AG04450 (cell line): ENCODE results near the gene LRRC8B. TPM values are rescaled to one million over a fixed set of nuclear protein-coding genes. Genes with fewer than 3 reads are reported as not detected.

ENCODE experiments used
- CTCF ChIA-PET: fragments of 300-600, 350-600 bp; formaldehyde crosslinking; extraction: SDS; loops from one replicate; lab custom pipeline; 2022; ENCODE audit warnings: antibody characterized with exemption, inconsistent platforms; lab: Charles Lee
- POLR2A ChIA-PET: fragments of 350-600 bp; formaldehyde crosslinking; extraction: SDS; loops from one replicate; lab custom pipeline; 2021; ENCODE audit warnings: antibody characterized with exemption, inconsistent platforms; lab: Yijun Ruan, JAX
- DNase-seq: peaks from one replicate; pipeline ENCODE4 v3.0.0-alpha.2; 2011; ENCODE audit warnings: low read depth, low spot score
- H3K27ac ChIP-seq: one replicate; pipeline ENCODE4 v1.5.1; 2012; ENCODE audit warnings: low read depth, low read length, control low read depth
- H3K27me3 ChIP-seq: one replicate; pipeline ENCODE4 v1.6.0; 2012; ENCODE audit warnings: low read length; ENCODE audit not compliant: control insufficient read depth, insufficient read depth
- H3K4me3 ChIP-seq: 2 replicates; pipeline ENCODE4 v1.5.1; 2011; ENCODE audit warnings: mild to moderate bottlenecking, low read depth, low read length, control low read depth
- H3K9me3 ChIP-seq: 2 replicates; pipeline ENCODE4 v1.5.1; 2012; ENCODE audit warnings: low read length; ENCODE audit not compliant: control insufficient read depth, insufficient read depth
- polyA plus RNA-seq: library from polyadenylated mRNA; depleted of rRNA; stranded (reverse); fragments of >200 nt; gene quantifications from 2 replicates; pipeline ENCODE4 v1.2.3, GENCODE V29; 2011
- TF ChIP-seq, protein P1 (sequence below): IDR thresholded peaks from 2 replicates; pipeline ENCODE4 v1.5.1; 2011; ENCODE audit warnings: low read depth, low read length, control low read depth, inconsistent platforms

Gene LRRC8B
- polyA plus RNA-seq, 1 experiment: 1.6 TPM

- POLR2A ChIA-PET: no interaction called here
- Histone ChIP-seq H3K9me3 (no peaks in the 10 kb centered on the region), H3K4me3 (no peak overlapping the region), H3K27me3 (no peaks in the 10 kb centered on the region), H3K27ac (no peak overlapping the region)
- TF ChIP-seq, protein P1, sequence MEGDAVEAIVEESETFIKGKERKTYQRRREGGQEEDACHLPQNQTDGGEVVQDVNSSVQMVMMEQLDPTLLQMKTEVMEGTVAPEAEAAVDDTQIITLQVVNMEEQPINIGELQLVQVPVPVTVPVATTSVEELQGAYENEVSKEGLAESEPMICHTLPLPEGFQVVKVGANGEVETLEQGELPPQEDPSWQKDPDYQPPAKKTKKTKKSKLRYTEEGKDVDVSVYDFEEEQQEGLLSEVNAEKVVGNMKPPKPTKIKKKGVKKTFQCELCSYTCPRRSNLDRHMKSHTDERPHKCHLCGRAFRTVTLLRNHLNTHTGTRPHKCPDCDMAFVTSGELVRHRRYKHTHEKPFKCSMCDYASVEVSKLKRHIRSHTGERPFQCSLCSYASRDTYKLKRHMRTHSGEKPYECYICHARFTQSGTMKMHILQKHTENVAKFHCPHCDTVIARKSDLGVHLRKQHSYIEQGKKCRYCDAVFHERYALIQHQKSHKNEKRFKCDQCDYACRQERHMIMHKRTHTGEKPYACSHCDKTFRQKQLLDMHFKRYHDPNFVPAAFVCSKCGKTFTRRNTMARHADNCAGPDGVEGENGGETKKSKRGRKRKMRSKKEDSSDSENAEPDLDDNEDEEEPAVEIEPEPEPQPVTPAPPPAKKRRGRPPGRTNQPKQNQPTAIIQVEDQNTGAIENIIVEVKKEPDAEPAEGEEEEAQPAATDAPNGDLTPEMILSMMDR: no peak
- DNase-seq: no peak
- CTCF ChIA-PET: interaction anchor here (0.8 to 1.1 kb wide), 2 partner anchors 19 to 184 kb away, joined by 3 to 5 read pairs; no protein-coding TSS in a partner anchor
These were observed 54.5 kb downstream of the LRRC8B start for GRCh38 chr1:89578946-89579684.

DNA sequence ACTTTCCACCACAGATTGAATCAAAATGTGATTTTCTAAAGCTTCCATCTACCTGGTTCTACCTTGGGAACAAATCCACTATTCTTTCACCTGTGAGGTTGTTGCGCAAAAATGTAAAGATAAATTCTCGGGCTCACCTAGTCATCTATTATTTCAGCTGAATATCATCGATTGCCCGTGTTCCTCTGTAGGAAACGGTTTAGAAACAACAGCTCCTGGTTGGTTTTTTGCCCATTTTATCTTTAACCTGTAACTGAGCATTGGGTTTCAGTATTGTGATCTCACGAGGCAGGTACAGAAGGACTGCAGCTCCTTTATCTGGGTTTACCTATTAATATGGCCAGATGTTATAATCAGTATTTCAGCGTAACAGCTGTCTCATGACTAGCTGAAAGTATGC, 55.4 kb downstream of the LRRC8B start:
- ChIA-PET CTCF (interaction anchor here (0.6 to 0.8 kb wide), 2 partner anchors 182 to 183 kb away, joined by 3 read pairs; no protein-coding TSS in a partner anchor), POLR2A (no interaction called here)
- no peaks in the 10 kb centered on the region for H3K27me3 ChIP-seq
- H3K27ac ChIP-seq: no peak overlapping the region
- no peak overlapping the region for H3K4me3 ChIP-seq
- DNase-seq: no peak
- TF ChIP-seq, protein P1: no peak
- no peaks in the 10 kb centered on the region for H3K9me3 ChIP-seq

DNA sequence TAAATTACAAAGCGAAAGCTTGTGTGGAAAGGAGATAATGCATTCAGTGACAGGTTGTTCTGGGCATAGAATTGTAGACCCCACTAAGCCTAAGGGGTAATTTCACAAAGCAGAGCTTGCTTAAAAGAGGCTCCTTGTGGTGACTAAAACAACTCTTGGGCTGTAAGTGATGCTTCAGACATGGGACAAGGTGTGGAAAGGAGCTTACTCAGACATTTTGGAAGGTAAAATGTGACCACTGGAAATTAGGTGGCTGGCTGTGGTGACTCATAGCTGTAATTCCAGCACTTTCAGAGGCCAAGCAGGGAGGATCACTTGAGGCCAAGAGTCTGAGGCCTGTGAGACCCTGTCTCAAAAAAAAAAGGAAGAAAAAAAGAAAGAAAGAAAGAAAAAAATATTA, 57.2 kb downstream of the LRRC8B start:
- Histone ChIP-seq H3K27me3 (no peaks in the 10 kb centered on the region), H3K27ac (no peak overlapping the region), H3K4me3 (no peak overlapping the region), H3K9me3 (no peaks in the 10 kb centered on the region)
- CTCF ChIA-PET: no interaction called here
- POLR2A ChIA-PET: no interaction called here
- TF ChIP-seq, protein P1: no peak
- no peak for DNase-seq

DNA sequence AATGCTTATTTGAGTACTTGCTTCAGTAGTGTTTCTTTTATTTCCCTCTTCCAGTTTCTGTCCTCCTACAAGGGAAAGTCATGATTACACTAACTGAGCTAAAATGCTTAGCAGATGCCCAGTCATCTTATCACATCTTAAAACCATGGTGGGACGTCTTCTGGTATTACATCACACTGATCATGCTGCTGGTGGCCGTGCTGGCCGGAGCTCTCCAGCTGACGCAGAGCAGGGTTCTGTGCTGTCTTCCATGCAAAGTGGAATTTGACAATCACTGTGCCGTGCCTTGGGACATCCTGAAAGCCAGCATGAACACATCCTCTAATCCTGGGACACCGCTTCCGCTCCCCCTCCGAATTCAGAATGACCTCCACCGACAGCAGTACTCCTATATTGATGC, 57.9 kb downstream of the LRRC8B start:
- no peak overlapping the region for H3K4me3 ChIP-seq
- TF ChIP-seq, protein P1: no peak
- no peak for DNase-seq
- POLR2A ChIA-PET: no interaction called here
- no peaks in the 10 kb centered on the region for H3K27me3 ChIP-seq
- no peak overlapping the region for H3K27ac ChIP-seq
- CTCF ChIA-PET: interaction anchor here (0.7 kb wide), 1 partner anchor 16 kb away, joined by 3 read pairs; no protein-coding TSS in a partner anchor
- H3K9me3 ChIP-seq: no peaks in the 10 kb centered on the region

GRCh38 chr1:89584211-89584610, 59.6 kb downstream of the LRRC8B start:
- ChIA-PET CTCF (interaction anchor here (1.0 kb wide), 2 partner anchors 36 to 101 kb away, joined by 3 to 4 read pairs; no protein-coding TSS in a partner anchor), POLR2A (no interaction called here)
- TF ChIP-seq, protein P1: no peak
- Histone ChIP-seq H3K27ac (no peak overlapping the region), H3K27me3 (no peaks in the 10 kb centered on the region), H3K9me3 (no peaks in the 10 kb centered on the region), H3K4me3 (no peak overlapping the region)
- DNase-seq: no peak
